Astrocyte (in vitro differentiated cells and primary cell): ENCODE results near the gene MRPL57. TPM values are rescaled to one million over a fixed set of nuclear protein-coding genes. Genes with fewer than 3 reads are reported as not detected.
"Not testable (repeated sequence)": the region's sequence is repeated elsewhere in the genome, so short reads cannot be mapped to it uniquely, and the experiment has no call there.

ENCODE experiments used
- DNase-seq: peaks from one replicate; pipeline ENCODE4 v3.0.0-alpha.2; 2010; ENCODE audit warnings: low read depth
- FAIRE-seq: peaks from 2 replicates; lab custom pipeline; 2011; peaks lifted over from hg19 to GRCh38; lab: Jason Lieb, UNC
- H2AFZ ChIP-seq: 2 replicates; pipeline ENCODE4 v1.6.0; 2012; ENCODE audit warnings: low read depth, low read length, inconsistent platforms
- H3K27ac ChIP-seq: 2 replicates; pipeline ENCODE4 v1.5.1; 2011; ENCODE audit warnings: low read depth, low read length, inconsistent platforms
- H3K27me3 ChIP-seq: 2 replicates; pipeline ENCODE4 v1.6.0; 2011; ENCODE audit warnings: low read length, inconsistent platforms; ENCODE audit not compliant: insufficient read depth
- H3K36me3 ChIP-seq: 2 replicates; pipeline ENCODE4 v1.5.1; 2011; ENCODE audit warnings: low read length, inconsistent platforms; ENCODE audit not compliant: insufficient read depth
- H3K4me1 ChIP-seq: 2 replicates; pipeline ENCODE4 v1.5.1; 2011; ENCODE audit warnings: low read length, inconsistent platforms; ENCODE audit not compliant: insufficient read depth
- H3K4me2 ChIP-seq: 2 replicates; pipeline ENCODE4 v1.6.0; 2012; ENCODE audit warnings: low read length, inconsistent platforms
- H3K4me3 ChIP-seq: 2 replicates; pipeline ENCODE4 v1.5.1; 2011; ENCODE audit warnings: low read depth, mild to moderate bottlenecking, low read length, inconsistent platforms; ENCODE audit not compliant: insufficient read depth
- H3K79me2 ChIP-seq: 2 replicates; pipeline ENCODE4 v1.6.0; 2012; ENCODE audit warnings: mild to moderate bottlenecking, low read length, inconsistent platforms; ENCODE audit not compliant: insufficient read depth
- H3K9ac ChIP-seq: 2 replicates; pipeline ENCODE4 v1.6.0; 2012; ENCODE audit warnings: mild to moderate bottlenecking, low read length, inconsistent platforms
- H3K9me3 ChIP-seq: 2 replicates; pipeline ENCODE4 v1.5.1; 2012; ENCODE audit warnings: low read depth, mild to moderate bottlenecking, low read length, inconsistent platforms; ENCODE audit not compliant: insufficient read depth
- H4K20me1 ChIP-seq: 2 replicates; pipeline ENCODE4 v1.6.0; 2012; ENCODE audit warnings: low read length, inconsistent platforms; ENCODE audit not compliant: insufficient read depth
- H3K27ac Mint-ChIP-seq: one replicate; pipeline ENCODE4 v1.8.0; 2021; ENCODE audit warnings: mild to moderate bottlenecking, mixed read lengths; ENCODE audit not compliant: unreplicated experiment
- H3K27me3 Mint-ChIP-seq: one replicate; pipeline ENCODE4 v1.8.0; 2021; ENCODE audit warnings: low read depth, mixed read lengths; ENCODE audit not compliant: unreplicated experiment
- H3K36me3 Mint-ChIP-seq: one replicate; pipeline ENCODE4 v1.8.0; 2021; ENCODE audit warnings: low read depth, mixed read lengths; ENCODE audit not compliant: unreplicated experiment
- H3K4me1 Mint-ChIP-seq: one replicate; pipeline ENCODE4 v1.8.0; 2021; ENCODE audit warnings: low read depth, mixed read lengths; ENCODE audit not compliant: unreplicated experiment
- H3K4me3 Mint-ChIP-seq: one replicate; pipeline ENCODE4 v1.8.0; 2021; ENCODE audit warnings: mild to moderate bottlenecking, moderate library complexity, mixed read lengths; ENCODE audit not compliant: unreplicated experiment
- H3K9me3 Mint-ChIP-seq: one replicate; pipeline ENCODE4 v1.8.0; 2021; ENCODE audit warnings: mild to moderate bottlenecking, mixed read lengths; ENCODE audit not compliant: unreplicated experiment
- CTCF ChIP-seq: IDR thresholded peaks from 2 replicates; pipeline ENCODE4 v1.5.1; 2011; ENCODE audit warnings: low read depth, mild to moderate bottlenecking, inconsistent platforms, low read length, moderate library complexity; ENCODE audit not compliant: insufficient read depth
- EZH2 ChIP-seq: IDR thresholded peaks from 2 replicates; pipeline ENCODE4 v1.6.1; 2012; ENCODE audit warnings: mild to moderate bottlenecking, low read length, inconsistent platforms; ENCODE audit not compliant: insufficient read depth
- total RNA-seq: library from RNA; stranded (reverse); gene quantifications from 2 replicates; pipeline ENCODE4 v1.2.1, GENCODE V29; 2021

MRPL57 gene
- total RNA-seq, 1 donor from 2014 or later = 14.2 TPM

- Histone ChIP-seq H2AFZ (peak overlapping the region; percentile 87), H3K36me3 (no peaks in the 10 kb centered on the region), H3K9ac (peak overlapping the region; percentile 89), H3K27ac (peak overlapping the region; percentile 87), H3K9me3 (no peaks in the 10 kb centered on the region), H4K20me1 (peaks cover 7% of the 10 kb centered on the region), H3K27me3 (no peaks in the 10 kb centered on the region), H3K4me2 (peak overlapping the region; percentile 88), H3K4me3 (peak overlapping the region; percentile 82), H3K4me1 (peaks cover 7% of the 10 kb centered on the region), H3K79me2 (peaks cover 47% of the 10 kb centered on the region)
- no peak for DNase-seq
- Mint-ChIP-seq H3K27me3 (no peaks in the 10 kb centered on the region), H3K27ac (peak overlapping the region; percentile 87), H3K4me3 (peak overlapping the region; percentile 96), H3K9me3 (no peaks in the 10 kb centered on the region), H3K4me1 (peaks cover 6% of the 10 kb centered on the region), H3K36me3 (no peaks in the 10 kb centered on the region)
- FAIRE-seq = no peak
- TF ChIP-seq CTCF = no peak
- no peak for TF ChIP-seq EZH2
Observed at GRCh38 chr13:21176982-21177284, 475 bp downstream of the MRPL57 start.

- DNase-seq (no peak), FAIRE-seq (no peak)
- H4K20me1 ChIP-seq = peaks cover 7% of the 10 kb centered on the region
- Mint-ChIP-seq H3K27ac (no peak overlapping the region), H3K4me3 (no peak overlapping the region), H3K36me3 (no peaks in the 10 kb centered on the region), H3K9me3 (no peaks in the 10 kb centered on the region), H3K4me1 (peaks cover 6% of the 10 kb centered on the region), H3K27me3 (no peaks in the 10 kb centered on the region)
- TF ChIP-seq CTCF (no peak), EZH2 (no peak)
- H3K9me3 ChIP-seq = no peaks in the 10 kb centered on the region
- H2AFZ ChIP-seq = no peak overlapping the region
- H3K79me2 ChIP-seq = peaks cover 18% of the 10 kb centered on the region
- H3K36me3 ChIP-seq = no peaks in the 10 kb centered on the region
- no peak overlapping the region for H3K27ac ChIP-seq
- peaks cover 7% of the 10 kb centered on the region for H3K4me1 ChIP-seq
- H3K4me2 ChIP-seq = no peak overlapping the region
- no peaks in the 10 kb centered on the region for H3K27me3 ChIP-seq
- H3K4me3 ChIP-seq = no peak overlapping the region
- H3K9ac ChIP-seq = no peak overlapping the region
Observed at GRCh38 chr13:21181671-21182070, 5.2 kb downstream of the MRPL57 start.

- H3K9me3 ChIP-seq, H3K4me3 Mint-ChIP-seq, H3K27ac Mint-ChIP-seq, H3K79me2 ChIP-seq, H3K9me3 Mint-ChIP-seq, H2AFZ ChIP-seq, H3K4me3 ChIP-seq, H3K4me1 ChIP-seq, H3K9ac ChIP-seq, H3K27me3 Mint-ChIP-seq, H3K4me2 ChIP-seq, H3K4me1 Mint-ChIP-seq, H3K27me3 ChIP-seq, H3K36me3 ChIP-seq, DNase-seq, H4K20me1 ChIP-seq, FAIRE-seq, H3K36me3 Mint-ChIP-seq, H3K27ac ChIP-seq: not testable (repeated sequence)
Observed at GRCh38 chr13:21186410-21186809, 10.0 kb downstream of the MRPL57 start.

- H3K27ac Mint-ChIP-seq, H3K36me3 ChIP-seq, H2AFZ ChIP-seq, FAIRE-seq, H3K79me2 ChIP-seq, H3K27me3 ChIP-seq, H3K27me3 Mint-ChIP-seq, H3K4me1 ChIP-seq, H3K9ac ChIP-seq, H3K4me2 ChIP-seq, H3K27ac ChIP-seq, H3K4me1 Mint-ChIP-seq, H3K9me3 Mint-ChIP-seq, H4K20me1 ChIP-seq, H3K4me3 ChIP-seq, H3K9me3 ChIP-seq, H3K36me3 Mint-ChIP-seq, H3K4me3 Mint-ChIP-seq: not testable (repeated sequence)
- DNase-seq = peak; percentile 63
Observed at GRCh38 chr13:21194756-21195155, 18.3 kb downstream of the MRPL57 start.

GRCh38 chr13:21197606-21198225, 21.3 kb downstream of the MRPL57 start:
- peaks cover 12% of the 10 kb centered on the region for H3K9me3 Mint-ChIP-seq
- not testable (repeated sequence) for H3K79me2 ChIP-seq, H3K4me3 ChIP-seq, H3K36me3 Mint-ChIP-seq, H3K4me3 Mint-ChIP-seq, H3K27me3 ChIP-seq, H3K36me3 ChIP-seq, H4K20me1 ChIP-seq, H3K4me2 ChIP-seq, H3K27me3 Mint-ChIP-seq, H3K27ac Mint-ChIP-seq, FAIRE-seq, DNase-seq, H3K9ac ChIP-seq, H3K4me1 Mint-ChIP-seq, H3K4me1 ChIP-seq, H3K27ac ChIP-seq, H3K9me3 ChIP-seq, H2AFZ ChIP-seq
